Measurements from ENCODE around the gene TNFRSF4.

Gene TNFRSF4

DNA sequence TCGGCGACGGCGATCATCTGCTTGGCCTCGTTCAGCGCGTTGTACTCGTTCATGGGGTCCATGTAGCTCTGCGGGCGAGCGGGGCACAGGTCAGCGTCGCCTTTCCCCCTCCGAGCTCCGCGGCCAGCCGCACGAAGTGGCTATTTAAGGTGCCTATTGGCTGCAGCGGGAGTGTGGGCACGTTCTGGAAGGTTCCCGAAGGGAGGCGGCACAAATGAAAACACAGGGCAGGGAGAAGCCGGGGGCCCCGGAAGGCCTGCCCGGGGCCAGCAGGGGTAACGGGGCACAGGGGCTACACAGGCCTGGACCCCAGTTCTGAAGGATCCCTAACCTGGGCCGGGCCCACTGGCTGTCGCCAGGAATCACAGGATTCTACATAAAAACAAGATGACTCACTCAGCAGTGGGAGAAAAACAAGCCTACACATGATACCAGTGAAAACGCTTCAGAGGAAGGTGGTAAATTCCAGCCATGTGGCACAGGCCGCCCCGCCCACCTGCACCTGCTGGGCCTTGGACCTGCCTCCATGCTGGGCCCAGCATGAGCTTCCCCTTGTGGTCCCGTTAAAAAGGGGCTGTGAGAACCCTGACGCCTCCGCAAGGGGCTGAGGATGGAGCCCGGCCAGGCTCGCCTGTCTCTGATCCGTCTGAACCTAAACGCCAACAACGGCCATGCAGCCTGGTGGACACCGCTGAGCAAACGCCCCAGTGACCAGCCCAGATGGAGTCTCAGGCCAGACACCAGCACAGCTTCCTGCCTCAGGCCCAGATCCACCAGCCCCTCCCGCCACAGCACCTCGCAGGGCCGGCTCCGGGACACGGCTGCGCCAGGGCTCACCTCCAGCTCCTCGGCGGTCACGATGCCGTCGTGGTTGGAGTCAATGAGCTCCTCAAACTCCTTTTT lies 3.9 kb upstream of the TNFRSF4 start:
- DNase-seq: no peak

DNA sequence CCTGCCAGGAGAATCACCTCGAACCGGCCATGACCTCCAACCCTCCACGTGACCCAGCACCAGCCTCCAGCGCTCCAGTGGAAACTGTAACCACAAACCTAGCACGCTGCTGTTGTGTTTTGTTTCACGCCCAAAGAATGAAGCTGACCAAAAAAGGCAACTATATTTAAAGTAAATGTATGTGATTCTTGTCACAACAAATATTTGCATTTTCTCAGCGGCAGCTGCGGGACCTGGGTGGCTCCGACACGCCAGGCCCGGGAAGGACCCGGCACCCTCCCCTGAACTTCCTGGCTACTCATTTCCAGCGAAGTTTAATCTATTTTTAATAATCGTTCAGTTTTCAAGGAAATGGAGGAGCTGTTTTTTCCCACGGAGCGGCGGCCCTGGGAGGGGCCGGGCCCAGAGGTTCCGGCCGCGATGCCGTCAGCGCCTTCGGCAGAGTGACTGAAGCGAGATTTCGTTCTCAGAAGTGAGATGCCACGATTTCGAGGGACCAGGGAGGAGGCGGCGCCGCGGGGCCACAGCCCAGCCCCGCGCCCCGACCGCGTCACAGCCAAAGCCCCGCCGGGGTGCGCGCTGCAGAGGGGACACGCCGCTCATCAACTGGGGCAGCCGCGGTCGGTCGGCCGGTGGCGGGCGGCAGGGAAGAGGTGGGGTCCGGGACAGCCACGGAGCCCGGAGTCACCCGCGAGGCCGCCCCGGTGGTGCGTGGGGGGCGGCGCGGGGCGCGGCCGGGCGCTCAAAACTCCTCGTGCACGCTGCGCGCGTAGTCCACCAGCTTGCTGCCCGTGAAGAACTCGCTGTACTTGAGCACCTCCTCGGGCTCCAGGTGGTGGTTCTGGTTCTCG lies 3.0 kb upstream of the TNFRSF4 start:
- DNase-seq: no peak

GRCh38 chr1:1215881-1216605 lies 2.1 kb upstream of the TNFRSF4 start:
- DNase-seq: no peak

- DNase-seq: no peak
Observed at GRCh38 chr1:1215080-1215676, 1.2 kb upstream of the TNFRSF4 start.

DNA sequence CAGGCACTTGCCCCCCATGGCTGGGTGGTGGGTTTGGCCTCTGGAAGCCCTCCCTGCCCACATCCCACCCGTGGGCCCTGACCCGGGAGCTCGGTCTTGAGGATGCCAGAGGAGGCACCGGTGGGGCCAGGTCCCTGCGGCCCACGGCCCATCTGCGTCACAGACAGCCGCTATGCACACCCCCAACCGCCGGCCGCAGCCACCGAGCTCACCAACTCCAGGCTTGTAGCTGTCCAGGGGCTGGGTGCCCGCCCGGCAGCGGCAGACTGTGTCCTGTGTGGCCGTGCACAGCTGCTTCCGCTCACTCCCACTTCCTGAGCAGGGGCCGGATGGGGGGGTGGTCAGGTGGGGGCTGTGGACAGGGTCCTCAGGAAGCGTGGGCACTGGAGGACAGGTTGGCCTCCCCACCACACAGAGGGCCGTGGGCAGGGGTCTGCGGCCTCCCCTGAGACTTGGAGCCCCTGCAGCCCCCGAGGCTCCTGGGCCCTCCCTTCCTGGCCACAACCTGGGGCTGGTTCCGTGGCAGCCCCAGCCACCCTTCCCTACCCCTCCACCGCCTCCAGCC lies 1.1 kb downstream of the TNFRSF4 start:
- DNase-seq: peak; percentile 35

DNA sequence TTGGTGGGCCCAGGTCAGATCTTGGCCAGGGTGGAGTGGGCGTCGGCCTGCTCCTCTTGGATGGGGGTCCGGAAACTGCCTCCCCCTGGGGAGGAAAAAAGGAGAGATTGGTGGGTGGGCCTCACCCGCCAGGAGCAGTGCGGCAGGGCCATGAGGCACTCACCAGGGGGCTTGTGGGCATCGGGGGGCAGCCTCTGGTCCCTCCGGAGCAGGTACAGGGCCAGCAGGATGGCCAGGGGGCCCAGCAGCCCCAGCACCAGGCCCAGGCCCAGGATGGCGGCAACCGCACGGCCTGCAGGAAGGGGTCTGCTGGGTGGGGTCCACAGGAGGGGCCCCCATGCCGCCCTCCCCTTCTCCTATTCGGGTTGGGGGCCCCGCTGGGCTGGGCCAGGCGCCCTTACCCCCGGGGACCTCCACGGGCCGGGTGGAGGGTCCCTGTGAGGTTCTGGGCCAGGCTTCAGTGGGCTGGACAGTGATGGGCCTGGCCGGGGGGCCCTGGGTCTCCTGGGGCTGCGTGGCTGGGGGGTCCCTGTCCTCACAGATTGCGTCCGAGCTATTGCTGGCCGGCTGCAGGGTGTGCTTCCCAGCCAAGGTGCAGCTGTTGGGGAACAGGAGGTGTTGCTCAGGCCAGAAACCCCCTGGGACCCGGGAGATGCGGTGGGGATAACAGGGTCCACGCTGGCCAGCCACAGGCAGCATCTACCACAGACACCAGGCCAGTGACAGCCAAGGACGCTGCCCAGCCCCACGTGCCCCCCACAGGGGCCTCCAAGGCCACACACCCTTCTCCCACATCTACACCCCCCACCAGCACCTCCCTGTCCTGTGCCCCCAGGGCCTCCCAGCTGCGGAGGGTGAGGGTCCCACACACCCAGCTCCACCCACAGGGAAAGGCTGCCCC lies 2.2 kb downstream of the TNFRSF4 start:
- DNase-seq: no peak

DNA sequence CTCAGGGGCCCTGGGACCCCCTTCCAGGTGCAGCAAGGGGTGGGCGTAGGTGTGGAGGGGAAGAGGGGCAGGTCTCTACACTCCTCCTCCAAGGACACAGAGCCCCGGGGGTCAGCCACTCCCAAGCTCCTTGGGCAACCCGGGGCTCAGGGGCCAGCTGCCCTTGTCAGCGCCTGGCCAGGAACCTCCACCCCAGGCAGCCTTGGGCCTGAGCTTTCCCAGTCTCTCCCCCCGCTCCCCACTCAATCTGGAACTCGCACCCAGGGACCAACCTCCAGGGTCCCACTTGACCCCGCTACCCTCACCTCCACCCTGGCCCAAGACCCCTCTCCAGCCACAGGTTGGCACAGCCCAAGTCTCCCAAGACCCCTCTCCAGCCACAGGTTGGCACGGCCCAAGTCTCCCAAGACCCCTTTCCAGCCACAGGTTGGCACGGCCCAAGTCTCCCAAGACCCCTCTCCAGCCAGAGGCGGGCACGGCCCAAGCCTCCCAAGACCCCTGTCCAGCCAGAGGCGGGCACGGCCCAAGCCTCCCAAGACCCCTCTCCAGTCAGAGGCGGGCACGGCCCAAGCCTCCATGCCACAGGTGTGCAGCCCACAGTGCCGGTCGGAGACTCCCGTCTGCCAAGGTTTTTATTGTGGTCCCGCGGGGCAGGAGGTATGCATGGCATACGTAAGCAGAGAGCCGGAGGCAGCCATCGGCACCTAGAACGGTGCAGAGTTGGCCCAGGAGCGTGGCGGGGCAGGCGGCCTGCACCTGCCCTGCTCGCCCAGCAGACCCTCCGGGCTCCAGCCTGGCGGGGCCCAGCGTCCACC lies 3.0 kb downstream of the TNFRSF4 start:
- DNase-seq: no peak

DNA sequence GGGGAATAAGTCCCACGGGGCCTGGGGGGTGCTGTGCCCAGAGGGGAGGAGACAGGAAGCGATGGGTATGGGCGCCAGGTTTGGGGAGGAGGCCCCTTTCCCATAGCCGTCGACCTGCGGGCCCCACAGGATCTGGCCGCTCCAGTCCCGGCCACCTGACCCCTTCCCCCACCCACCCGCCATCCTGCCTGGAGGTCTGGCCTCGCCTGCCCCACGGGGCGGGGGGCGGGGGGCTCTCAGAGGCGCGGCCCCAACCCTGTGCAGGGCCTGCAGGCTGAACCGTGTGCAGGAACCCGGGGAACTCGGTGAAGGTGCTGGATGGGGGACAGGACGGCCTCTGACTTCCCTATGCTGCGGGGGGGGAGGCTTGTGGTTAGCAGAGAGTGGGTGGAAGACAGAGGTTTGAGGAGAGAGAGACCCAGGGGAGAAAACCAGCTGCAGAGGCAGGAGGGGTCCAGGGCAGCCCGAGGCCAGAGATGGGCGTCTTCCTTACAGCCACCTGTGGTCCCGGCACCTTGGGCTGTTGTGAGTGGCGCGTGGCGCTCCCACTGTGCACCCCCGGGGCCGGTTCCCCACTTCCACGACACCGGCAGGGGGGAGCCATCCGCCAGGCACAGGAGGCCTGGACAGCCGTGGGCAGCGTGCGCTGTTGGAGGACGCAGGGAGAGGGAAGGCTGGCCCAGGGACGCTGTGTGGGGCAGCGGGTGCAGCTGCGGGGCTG lies 5.1 kb downstream of the TNFRSF4 start:
- no peak for DNase-seq

DNA sequence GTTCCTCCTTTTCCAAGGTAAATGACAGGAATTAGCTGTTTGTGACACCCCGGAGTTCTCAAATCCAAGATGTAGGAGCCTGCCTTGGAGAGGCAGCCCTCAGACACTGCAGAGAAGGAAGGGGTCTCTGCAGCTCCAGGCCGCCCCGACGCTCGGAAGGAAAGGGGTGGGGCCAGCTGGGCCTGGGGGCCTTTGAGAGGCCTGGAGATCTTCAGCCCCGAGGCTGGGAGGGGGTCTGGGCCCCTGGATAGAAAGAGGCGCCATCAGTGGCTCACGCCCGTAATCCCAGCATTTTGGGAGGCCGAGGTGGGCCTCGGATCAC lies 6.4 kb downstream of the TNFRSF4 start:
- no peak for DNase-seq

GRCh38 chr1:1206966-1207531 lies 6.9 kb downstream of the TNFRSF4 start:
- no peak for DNase-seq

DNA sequence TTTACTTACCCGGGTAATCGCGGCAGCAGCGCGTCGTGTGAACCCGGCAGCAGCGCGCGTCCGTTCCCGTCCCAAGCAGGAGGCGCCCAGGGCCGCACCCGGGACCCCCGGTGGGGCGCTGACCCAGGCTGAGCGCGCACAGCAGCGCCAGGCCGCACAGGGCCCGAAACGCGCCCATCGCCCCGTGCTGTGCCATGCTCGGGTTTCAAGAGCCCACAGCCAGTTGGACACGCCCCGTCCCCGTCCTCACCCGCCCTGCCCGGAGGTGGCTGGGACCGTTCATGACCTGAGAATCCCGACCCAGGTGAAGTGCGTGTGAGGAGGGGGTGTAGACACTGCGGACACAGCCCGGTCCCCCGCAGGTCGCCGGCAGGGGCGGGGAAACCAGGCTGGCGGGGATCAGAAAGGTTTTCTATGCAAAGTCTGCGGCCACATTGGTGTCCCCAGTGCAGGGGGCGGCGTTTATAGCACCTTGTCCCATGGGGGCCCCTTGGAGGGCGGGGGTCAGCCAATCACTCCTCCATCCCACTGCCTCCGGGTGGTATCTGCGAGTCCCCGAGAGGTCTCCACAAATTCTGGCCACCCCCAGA lies 7.5 kb downstream of the TNFRSF4 start, which contains the start of gene TNFRSF18:
TSS of gene TNFRSF18 (minus strand) at position 217 of the 590 bp plus-strand sequence. CDS start at position 196, 21 bp downstream.
- DNase-seq: peak; percentile 75

DNA sequence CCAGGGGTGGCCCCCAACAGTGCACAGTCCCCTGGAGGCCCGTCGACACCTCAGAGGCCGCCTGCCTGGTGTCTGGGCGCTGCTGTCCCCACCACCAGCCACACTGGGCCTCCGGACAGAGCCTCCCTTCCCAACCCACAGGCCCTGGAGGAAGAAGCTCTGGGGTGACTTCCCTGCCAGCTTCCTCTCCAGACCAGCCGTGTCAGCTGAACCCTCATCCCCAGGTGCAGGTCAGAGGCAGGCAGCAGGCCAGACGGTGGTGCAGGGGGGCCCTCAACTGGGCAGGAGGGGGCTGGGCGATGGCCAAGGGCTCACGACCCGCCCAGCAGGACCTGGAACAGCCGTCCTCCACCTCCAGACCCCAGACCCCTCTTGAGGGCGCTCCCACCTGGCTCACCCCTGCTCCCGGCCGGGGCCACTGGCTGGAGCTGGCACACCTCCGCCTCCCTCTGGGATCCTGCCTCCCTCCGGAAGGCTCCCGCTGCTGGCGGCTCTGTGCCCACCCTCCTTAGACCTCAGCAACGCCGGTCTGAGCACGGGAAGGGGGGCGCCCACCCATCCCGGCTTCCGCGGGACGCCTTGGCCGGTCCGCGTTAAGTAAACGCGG lies 8.1 kb downstream of the TNFRSF4 start:
- no peak for DNase-seq

DNA sequence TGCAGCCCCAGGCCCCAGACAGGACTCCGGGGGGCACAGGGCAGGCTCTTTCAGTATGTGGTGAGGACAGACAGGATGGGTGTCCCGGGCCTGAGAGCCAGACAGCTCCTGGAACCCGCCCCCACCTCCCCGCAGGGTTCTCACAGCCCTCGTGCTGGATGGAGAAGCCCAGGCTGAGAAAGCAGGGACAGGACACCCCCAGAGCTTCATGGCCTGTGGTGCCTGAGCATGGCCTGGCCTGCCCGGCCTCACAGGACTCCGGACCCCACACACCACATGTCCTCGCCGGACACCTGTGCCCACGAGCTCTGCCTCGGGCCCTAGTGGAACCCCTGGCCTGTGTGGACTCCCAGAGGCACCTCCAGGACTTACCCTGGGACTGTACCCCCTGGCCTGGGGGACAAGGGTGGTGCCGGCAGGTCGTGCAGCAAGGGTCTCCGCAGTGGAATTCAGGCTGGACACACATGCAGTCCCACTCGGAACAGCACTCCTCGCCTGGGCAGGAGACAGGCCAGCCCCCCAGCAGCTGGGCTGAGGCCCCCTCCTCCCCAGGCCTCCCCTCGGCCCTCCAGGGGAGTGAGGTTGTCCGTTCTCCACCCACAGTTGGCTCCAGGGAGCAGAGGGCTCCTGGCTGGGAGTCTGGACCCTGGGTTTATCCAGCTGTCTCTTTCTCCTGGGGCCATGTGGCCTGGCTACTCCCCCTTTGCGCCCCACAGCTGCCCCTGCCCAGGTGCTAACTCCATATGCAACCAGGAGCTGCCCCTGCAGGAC lies 8.8 kb downstream of the TNFRSF4 start:
- no peak for DNase-seq

DNA sequence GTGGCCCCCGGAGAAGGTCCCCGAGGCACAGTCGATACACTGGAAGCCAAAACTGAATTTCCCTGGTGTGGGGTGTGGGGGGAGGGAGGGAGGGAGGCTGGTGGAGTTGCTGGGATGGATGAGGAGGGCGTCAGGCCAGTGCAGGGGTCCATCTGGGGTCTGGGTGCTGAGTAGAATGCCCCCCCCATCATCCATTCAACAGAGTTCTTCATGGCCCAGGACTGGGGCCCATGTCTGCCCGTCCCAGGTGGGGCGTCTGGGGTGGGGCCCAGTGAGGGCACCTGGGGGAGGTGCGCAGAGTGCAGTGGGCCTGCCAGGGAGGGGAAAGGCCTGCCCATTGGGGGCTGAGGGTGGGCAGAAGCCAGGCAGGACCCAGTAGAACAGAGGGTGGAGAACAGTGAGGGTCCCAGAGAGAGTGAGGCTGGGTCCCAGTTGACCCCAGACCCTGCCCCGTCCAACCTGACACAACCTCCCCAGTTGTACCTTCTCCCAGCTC lies 9.5 kb downstream of the TNFRSF4 start:
- DNase-seq: no peak

DNA sequence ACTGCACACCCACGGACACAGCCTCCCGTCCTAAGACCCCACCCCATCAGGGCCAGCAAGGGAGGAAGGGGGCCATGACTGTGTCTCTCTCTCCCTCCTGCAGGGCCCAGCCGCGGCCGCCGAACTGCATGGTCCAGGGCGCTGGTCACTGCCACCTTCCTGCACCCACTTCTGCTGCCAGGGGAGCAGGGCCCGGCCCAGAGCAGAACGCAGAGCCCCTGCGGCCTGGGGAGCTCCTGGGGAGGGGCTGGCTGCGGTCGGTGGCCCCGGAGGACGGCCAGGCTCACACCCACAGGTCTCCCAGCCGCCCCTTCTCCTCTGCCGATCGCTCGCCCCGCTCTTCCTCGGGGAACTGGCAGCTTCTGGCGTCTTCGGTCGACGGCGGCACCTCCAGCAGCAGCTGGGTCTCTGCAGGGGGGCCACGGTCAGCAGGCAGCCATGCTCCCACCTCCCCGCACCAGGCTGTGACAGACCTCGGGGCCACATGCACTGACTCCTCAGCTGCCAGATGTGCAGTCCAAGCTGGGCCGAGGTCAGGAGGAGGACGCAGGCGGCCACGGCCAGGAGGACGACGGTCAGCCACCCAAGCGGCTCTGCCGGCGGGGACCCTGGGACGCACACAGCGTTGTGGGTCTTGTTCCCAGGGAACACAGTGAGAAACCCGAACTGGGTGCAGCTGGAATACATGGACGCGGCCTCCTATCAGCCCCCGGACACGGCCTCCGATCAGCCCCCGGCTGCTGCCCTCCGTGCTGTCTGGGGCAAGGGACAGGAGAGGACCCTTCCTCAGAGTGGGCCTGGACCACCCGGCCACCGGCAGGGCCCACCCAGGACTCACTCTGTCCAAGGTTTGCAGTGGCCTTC lies 10.2 kb downstream of the TNFRSF4 start:
- DNase-seq: no peak
